H1 (cell line): Measurements from ENCODE around the gene CC2D2A. TPM values are rescaled to one million over a fixed set of nuclear protein-coding genes. Genes with fewer than 3 reads are reported as not detected.

Source experiments
- EZH2 ChIP-seq: fragments of 200-600 bp; sonication (generic); IDR thresholded peaks from 2 replicates; pipeline ENCODE4 v1.7.1; 2012; ENCODE audit warnings: low read depth, mild to moderate bottlenecking, moderate library complexity, low read length, inconsistent platforms; ENCODE audit not compliant: severe bottlenecking
- PHF8 ChIP-seq: fragments of 200-600 bp; sonication (generic); conservative IDR thresholded peaks from 2 replicates; pipeline ENCODE4 v1.7.1; 2012; ENCODE audit warnings: low read depth, mild to moderate bottlenecking, inconsistent platforms, low read length, moderate library complexity
- RFX5 ChIP-seq: IDR thresholded peaks from 2 replicates; pipeline ENCODE4 v1.6.1; 2011; ENCODE audit warnings: low read depth, low read length, improper control_type of control experiment, borderline replicate concordance
- SAP30 ChIP-seq: fragments of 300-600 bp; sonication (generic); IDR thresholded peaks from 2 replicates; pipeline ENCODE4 v1.7.1; 2012; ENCODE audit warnings: low read length, moderate library complexity, mild to moderate bottlenecking, inconsistent platforms; ENCODE audit not compliant: insufficient read depth, insufficient replicate concordance
- polyA plus RNA-seq, 7 experiments: library from polyadenylated mRNA; depleted of rRNA in 3 of 7; stranded (reverse) in 5 of 7; unstranded in 2 of 7; fragments of >200 nt in 5 of 7; fragments of 200-250 nt in 2 of 7; gene quantifications; 1 replicate in 5 of 7; 2 replicates in 1 of 7; 4 replicates in 1 of 7; pipeline versions ENCODE4 v1.2.1 to v1.2.3, GENCODE V29; 2011 to 2013; ENCODE audit warnings: missing spikeins in 2 of 7, mixed read lengths in 2 of 7
- total RNA-seq: library from RNA; stranded (reverse); fragmentation: NEBNext Ultra II Directional; extraction: Animal tissue kit (Norgen Biotek cat#: 25700); gene quantifications from 2 replicates; pipeline ENCODE4 v1.2.1, GENCODE V29; 2021

Gene CC2D2A
- total and polyA plus RNA-seq, 2 of the 8 experiments (the other 6 are each of a cell fraction or from before 2014, with no cell fraction given): 11.0 to 12.2 TPM

DNA sequence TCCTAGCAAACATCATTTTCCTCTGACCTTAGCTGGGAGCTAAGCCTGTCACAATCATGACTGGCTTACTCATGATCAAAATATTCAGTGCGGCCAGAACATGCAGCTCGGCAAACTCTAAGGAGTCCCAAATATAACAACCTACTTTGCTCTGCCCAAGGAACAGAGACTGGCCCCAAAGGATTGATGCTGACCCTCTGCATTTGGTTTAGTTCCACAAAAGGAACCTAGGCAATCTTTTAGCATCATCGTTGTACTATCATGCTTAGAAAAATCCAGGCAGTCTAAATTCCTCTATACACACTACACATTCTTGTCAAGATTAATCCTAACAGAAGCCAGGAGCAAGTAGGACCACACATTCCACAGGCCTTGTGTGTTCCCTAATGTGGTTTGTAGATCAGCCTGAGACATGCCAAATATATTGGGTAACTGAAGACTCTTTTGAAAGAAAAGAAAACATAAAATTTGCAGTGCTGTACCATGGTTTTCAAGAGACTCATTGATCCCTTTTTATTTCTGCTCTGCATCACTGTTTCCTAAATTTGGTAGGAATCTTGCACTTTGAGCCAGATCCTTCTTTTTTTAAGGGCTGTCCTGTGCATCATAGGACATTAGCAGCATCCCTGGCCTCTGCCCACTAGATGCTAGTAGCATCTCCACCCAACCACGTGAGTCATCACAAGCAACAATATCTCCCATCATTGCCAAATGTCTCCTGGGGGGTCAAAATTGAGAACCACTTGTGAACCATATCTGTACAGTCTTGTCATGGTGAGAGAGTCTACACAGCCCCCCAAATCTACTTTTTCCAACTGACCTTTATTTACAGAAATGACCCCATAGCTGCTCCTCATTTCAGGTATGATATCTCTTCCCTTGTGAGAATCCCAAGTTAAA lies 17.6 kb upstream of the CC2D2A start (continued):
- no peak for TF ChIP-seq EZH2
- TF ChIP-seq RFX5: no peak
- no peak for TF ChIP-seq PHF8
- no peak for TF ChIP-seq SAP30
